WTC11 (cell line): Measurements from ENCODE around the gene UNC13D.

Experiments
- ATF6 ChIP-seq: sonication (generic); formaldehyde crosslinking; IDR thresholded peaks from 2 replicates; pipeline ENCODE4 v1.8.1; 2023; ENCODE audit warnings: mild to moderate bottlenecking, missing genetic modification reagents
- CREM ChIP-seq: sonication (generic); formaldehyde crosslinking; IDR thresholded peaks from 2 replicates; pipeline ENCODE4 v1.8.1; 2022; ENCODE audit warnings: mild to moderate bottlenecking, missing genetic modification reagents, moderate library complexity
- CTCF ChIP-seq: fragments of 200-600 bp; IDR thresholded peaks from 2 replicates; pipeline ENCODE4 v1.8.0; 2022; ENCODE audit warnings: antibody characterized with exemption
- FOXJ3 ChIP-seq: sonication (generic); formaldehyde crosslinking; IDR thresholded peaks from 2 replicates; pipeline ENCODE4 v1.9.0; 2021; ENCODE audit warnings: missing genetic modification reagents, mild to moderate bottlenecking, borderline replicate concordance
- IRF2 ChIP-seq: sonication (generic); formaldehyde crosslinking; IDR thresholded peaks from 2 replicates; pipeline ENCODE4 v1.8.0; 2022; ENCODE audit warnings: low read depth, missing genetic modification reagents, borderline replicate concordance
- JUN ChIP-seq: sonication (generic); formaldehyde crosslinking; IDR thresholded peaks from 2 replicates; pipeline ENCODE4 v1.8.0; 2023; ENCODE audit warnings: mild to moderate bottlenecking, missing genetic modification reagents
- NR1H2 ChIP-seq: sonication (generic); formaldehyde crosslinking; IDR thresholded peaks from 2 replicates; pipeline ENCODE4 v1.9.0; 2021; ENCODE audit warnings: mild to moderate bottlenecking, moderate library complexity, missing genetic modification reagents
- NR3C1 ChIP-seq: sonication (generic); formaldehyde crosslinking; conservative IDR thresholded peaks from 2 replicates; pipeline ENCODE4 v1.8.1; 2023; ENCODE audit warnings: low read depth, mild to moderate bottlenecking, missing genetic modification reagents
- SP1 ChIP-seq: sonication (generic); formaldehyde crosslinking; conservative IDR thresholded peaks from 2 replicates; pipeline ENCODE4 v1.8.1; 2022; ENCODE audit warnings: missing genetic modification reagents
- TCF7 ChIP-seq: sonication (generic); formaldehyde crosslinking; IDR thresholded peaks from 2 replicates; pipeline ENCODE4 v1.8.0; 2022; ENCODE audit warnings: mild to moderate bottlenecking, low read depth, missing genetic modification reagents, moderate library complexity
- TP53 ChIP-seq: sonication (generic); formaldehyde crosslinking; IDR thresholded peaks from 2 replicates; pipeline ENCODE4 v1.8.1; 2023; ENCODE audit warnings: mild to moderate bottlenecking, missing genetic modification reagents
- ZNF121 ChIP-seq: sonication (generic); formaldehyde crosslinking; IDR thresholded peaks from 2 replicates; pipeline ENCODE4 v1.8.0; 2023; ENCODE audit warnings: missing genetic modification reagents

- TF ChIP-seq TP53 (CRISPR knock-in tag), result no peak
- TF ChIP-seq TCF7 (CRISPR knock-in tag), result no peak
- no peak for TF ChIP-seq ZNF121 (CRISPR knock-in tag)
- no peak for TF ChIP-seq CTCF
- TF ChIP-seq ATF6 (CRISPR knock-in tag), result no peak
- TF ChIP-seq NR3C1 (CRISPR knock-in tag), result no peak
- TF ChIP-seq FOXJ3 (CRISPR knock-in tag), result no peak
- no peak for TF ChIP-seq JUN (CRISPR knock-in tag)
- no peak for TF ChIP-seq NR1H2 (CRISPR knock-in tag)
- TF ChIP-seq SP1 (CRISPR knock-in tag), result no peak
- no peak for TF ChIP-seq IRF2 (CRISPR knock-in tag)
- TF ChIP-seq CREM (CRISPR knock-in tag), result no peak
Observed at GRCh38 chr17:75831032-75831571, 13.1 kb downstream of the UNC13D start.
